Fibroblast of peridontal ligament (primary cell): ENCODE measurements around the gene CASP7.

Experiments
- DNase-seq: peaks from one replicate; pipeline ENCODE4 v3.0.0-alpha.2; 2010; ENCODE audit errors: extremely low read depth

Gene CASP7

GRCh38 chr10:113665806-113666354, 13.8 kb upstream of the CASP7 start:
- peak; percentile 83 for DNase-seq

DNA sequence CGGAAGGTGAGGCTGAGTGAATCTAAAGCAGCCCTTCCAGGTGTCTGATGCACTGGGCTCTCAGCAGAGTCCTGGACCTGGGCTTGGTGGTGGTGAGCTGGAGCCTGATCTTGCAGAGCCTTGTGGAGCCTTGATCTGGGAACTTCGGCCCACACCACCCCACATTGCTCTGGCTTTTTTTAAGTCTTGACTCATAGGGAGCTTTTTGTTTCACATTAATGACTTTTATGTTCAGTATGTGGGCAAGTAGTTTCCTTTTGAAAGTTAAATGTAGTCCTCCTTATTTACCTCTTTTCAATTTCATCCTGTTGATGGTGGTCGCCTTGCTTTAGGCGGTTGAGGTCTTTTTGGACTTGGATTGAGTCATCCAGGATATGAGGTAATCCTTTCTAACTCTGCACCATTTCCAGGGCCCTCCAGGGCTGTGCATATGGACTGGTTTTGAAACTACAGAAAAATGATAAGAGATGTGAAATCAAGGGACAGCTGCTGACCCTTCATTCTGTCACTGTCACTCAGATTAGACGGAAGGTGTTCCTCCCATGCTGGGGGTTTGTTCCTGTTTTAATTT, 12.9 kb upstream of the CASP7 start:
- peak; percentile 8 for DNase-seq

DNA sequence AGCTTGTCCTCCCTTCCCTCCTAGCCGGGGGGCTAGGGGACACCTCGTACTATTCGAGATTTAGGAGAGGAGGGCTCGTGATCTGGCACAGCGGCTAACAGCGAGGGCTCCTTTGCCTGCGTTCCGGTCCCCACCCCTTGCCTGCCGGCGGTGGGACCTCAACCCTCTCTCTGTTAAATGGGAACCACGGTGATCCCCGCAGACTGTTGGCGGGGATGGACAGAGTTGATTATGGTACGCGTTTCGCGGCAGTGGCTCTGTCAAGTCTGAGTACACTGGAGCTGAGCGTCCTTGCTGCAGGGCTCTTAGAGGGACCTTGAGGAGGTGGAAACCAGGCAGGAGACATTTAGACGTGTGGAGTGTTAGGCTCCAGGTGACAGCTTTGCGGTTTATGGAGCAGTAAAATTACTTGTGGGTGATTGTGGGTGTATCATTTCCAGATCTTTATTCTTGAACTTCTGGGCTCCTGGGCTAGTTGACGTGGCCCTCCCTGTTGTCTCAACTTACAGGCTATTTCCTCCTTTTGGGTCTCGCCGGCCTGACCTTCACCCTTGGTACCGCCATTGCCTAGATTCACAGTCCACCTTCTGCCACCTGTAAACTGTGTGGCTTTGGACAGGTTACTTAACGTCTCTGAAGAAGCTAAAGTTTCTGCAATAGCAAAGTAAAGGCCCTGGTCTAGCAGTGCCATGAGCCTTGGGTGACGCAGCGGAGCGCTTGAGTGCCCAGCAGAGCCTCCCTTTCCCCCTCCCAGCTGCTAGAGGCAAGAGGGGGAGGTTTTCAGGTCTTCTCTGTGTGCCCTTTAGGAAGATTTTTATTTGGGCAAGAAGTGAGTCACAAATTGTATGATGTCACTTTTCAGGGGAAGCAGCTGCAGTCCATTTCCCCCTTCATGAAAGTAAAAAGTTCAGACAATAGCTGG, 739 bp downstream of the CASP7 start:
- peak; percentile 70 for DNase-seq

DNA sequence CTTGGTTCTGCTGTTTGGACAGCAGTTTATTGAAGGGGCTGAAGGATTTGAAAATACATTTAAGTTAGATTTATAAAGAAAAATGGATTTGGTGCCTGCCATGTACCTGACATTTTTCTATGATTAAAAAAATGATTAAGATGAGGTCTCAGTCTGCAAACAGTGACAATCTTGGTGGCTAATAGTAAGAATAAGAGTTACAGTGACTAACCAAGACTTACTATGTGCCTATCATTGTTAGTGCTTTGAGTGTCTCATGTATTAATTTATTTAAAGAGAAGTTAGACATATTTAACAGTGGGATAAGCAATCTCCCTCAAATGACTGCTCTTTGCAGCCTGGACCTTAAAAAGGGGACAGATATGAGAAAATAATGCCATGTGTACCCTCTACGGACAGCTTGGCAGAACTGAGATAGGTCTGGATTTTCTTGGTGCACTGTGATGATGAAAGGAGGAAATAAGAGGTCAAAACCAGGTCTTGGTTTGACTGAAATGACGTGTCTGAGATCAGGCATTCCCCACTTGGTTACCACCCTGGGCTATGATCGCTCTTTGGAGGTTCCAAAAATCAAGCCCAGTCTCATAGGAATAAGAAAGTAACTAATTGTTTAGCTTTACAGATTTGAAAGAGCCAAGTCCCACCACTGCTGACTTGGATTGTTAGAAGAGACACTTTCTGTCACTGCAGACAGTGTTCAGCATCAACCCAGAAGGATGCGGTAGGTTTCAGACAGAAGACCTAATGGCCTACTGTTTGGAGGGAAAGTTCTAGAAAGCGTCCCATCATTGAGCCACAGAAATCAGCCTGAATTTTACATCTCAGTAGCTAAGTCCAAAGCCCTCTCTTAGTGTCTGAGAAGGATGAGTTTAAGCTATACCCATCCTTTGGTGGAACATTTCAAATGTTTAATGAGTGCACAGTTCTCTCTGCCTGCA, 2.1 kb downstream of the CASP7 start:
- DNase-seq = no peak

GRCh38 chr10:113683300-113683699, 3.6 kb downstream of the CASP7 start:
- no peak for DNase-seq

DNA sequence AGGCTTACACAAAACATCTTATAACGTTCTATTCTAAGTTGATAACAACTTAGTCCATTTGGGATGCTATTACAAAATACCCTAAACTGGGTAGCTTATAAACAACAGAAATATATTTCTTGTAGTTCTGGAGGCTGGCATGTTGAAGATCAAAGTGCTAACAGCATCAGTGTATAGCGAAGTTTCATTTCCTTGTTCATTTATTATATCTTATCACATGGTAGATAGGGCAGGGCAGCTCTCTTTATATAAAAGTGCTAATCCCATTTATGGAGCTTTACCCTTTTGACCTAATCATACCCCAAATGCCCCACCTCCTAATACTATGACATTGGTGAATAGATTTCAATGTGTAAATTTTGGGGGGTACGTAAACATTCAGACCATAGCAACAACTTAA, 6.3 kb downstream of the CASP7 start:
- no peak for DNase-seq

DNA sequence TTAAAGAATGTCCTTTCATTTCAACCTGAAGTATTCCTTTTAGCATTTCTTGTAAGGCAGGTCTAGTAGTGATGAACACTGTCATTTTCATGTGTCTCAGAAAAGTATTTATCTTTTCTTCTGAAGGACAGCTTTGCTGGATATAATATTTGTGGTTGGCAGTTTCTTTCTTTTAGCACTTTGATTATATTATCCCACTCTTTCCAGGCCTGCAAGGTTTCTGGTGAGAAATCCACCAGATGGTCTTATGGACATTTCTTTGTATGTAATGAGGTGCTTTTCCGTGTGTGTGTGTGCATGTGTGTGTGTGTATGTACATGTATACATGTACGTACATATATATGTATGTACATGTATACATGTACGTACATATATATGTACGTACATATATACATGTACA, 7.3 kb downstream of the CASP7 start:
- no peak for DNase-seq

- no peak for DNase-seq
Observed at GRCh38 chr10:113689057-113689456, 9.3 kb downstream of the CASP7 start.

DNA sequence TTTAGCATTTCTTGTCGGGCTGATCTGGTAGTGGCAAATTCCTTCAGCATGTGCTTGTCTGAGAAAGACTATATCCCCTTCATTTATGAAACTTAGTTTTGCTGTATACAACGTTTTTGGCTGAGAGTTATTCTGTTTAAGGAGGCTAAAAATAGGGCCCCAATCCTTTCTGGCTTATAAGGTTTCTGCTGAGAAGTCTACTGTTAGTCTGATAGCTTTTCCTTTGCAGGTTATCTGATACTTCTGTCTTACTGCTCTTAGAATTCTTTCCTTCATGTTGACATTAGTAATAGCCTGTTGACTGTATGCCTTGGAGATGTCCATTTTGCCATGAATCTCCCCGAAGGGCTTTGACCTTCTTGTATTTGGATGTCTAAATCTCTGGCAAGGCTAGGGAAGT, 9.9 kb downstream of the CASP7 start:
- no peak for DNase-seq

DNA sequence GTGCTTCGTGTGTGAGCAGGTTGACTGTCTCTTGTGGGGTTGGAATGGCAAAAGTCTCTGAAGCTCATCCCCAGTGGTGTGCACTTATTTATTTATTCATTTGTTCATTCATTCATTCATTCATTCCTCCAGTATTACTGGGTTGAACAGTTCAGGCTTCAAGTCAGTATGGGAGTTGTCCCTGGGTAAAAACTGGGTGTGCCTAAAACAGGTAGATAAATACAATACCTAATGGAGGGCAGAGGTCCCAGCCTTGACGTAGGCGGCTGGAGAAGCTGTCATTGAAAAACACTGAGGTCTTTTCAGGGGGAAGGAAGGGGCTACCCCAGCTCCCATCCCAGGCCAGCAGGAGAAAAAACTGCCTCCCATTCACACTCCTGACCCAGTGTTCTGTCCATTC, 11.0 kb downstream of the CASP7 start:
- DNase-seq = no peak

GRCh38 chr10:113691381-113691780, 11.7 kb downstream of the CASP7 start:
- no peak for DNase-seq

- no peak for DNase-seq
Observed at GRCh38 chr10:113692271-113692670, 12.6 kb downstream of the CASP7 start.

DNA sequence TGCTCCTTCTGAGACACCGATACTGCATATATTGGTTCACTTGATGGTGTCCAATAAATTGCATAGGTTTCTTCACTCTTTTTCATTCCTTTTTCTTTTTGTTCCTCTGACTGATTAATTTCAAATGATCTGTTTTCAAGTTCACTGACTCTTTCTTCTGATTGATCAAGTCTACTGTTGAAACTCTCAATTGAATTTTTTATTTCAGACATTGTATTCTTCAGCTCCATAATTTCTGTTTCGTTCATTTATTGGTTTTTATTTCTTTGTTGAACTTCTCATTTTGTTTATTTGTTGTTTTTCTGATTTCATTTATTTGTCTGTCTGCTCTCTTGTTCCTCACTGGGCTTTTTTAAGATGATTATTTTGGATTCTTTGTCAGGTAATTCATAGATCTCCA, 13.6 kb downstream of the CASP7 start:
- no peak for DNase-seq

GRCh38 chr10:113695691-113696090, 16.0 kb downstream of the CASP7 start:
- no peak for DNase-seq

DNA sequence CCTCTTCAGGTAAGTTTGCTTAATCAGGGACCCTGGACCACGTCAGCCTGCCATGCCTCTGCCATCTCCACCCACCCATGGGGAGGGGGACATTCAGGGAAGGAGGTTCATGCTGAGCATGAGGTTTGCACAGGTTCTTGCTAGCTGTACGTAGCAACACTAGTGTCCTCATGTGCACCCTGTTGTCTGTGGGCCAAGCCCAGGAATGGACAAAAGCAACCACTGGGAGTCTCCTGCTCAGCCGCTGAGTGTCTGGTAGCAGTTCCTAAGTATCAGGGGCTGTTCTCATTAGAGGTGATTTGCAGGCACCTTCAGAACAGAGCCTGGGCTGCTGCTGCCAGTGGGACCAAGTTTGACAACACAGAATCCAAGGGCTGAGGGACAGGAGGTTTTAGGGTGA, 17.9 kb downstream of the CASP7 start:
- DNase-seq = no peak

- DNase-seq = peak; percentile 71
Observed at GRCh38 chr10:113704637-113705343, 25.1 kb downstream of the CASP7 start.

DNA sequence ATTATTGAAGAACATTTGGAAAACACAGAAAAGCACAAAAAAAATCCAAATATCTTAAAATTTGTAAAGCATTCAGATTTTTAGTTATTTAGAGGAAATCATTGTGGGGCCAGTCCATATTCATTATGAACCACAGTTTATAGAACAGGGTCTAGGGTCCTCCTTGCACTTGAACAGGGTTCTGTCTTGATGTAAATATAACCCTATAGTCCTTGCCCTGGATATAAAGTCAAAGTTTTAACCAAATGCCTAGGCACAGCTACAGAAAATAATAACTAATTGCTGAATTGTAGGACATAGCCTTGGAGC, 25.6 kb downstream of the CASP7 start:
- no peak for DNase-seq

DNA sequence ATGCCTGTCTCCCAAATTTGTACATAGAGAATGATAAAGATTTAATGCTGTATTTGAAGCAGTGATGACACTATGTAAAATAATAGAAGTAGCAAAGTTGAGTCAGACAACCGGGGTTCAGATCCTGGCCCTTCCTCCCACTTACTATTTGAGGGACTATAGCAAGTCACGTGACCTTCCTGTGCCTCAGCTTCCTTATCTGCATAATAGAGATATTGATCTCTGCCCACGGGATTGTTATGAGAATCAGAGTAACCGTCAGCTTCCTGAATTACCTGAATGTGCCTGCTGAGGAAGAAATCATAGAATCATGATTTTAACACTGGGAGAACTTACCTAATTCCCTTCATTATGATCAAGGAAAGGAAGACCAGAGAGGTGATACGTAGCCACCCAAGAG, 26.9 kb downstream of the CASP7 start:
- DNase-seq = no peak

- DNase-seq = no peak
Observed at GRCh38 chr10:113708640-113709039, 28.9 kb downstream of the CASP7 start.

GRCh38 chr10:113709221-113709838, 29.6 kb downstream of the CASP7 start:
- DNase-seq = peak; percentile 86

DNA sequence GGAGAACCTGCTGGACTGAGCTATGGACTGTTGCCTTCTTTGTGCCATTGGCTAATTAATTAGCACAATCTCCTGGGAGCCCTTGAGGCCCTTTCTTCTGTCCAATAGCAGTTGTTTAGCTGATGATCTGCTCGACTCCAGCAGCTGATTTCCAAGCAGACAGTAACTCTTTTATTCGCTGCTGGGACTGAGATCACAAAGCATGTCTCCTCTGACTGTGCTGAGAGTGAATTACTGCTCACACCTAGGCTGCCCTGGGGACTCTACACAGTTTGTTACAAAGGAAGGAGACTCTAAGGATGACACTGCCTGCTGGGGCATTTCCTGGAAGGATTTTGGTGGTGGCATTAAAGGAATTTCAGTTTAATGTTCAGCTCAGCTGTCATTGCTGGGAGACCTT, 31.4 kb downstream of the CASP7 start:
- DNase-seq = no peak
